CD4-positive, alpha-beta T cell treated with Interleukin-12 subunit alpha and Interleukin-12 subunit beta, for 1 hour (primary cell): Measurements from ENCODE around the gene CHRNB2.

Experiments
- DNase-seq: peaks from one replicate; pipeline ENCODE4 v3.0.0-alpha.2; 2020

CHRNB2 gene

GRCh38 chr1:154553056-154554030 is 14.2 kb upstream of the CHRNB2 start:
- DNase-seq, result no peak

GRCh38 chr1:154556422-154556821 is 11.2 kb upstream of the CHRNB2 start:
- no peak for DNase-seq

- no peak for DNase-seq
Observed at GRCh38 chr1:154557248-154557938, 10.2 kb upstream of the CHRNB2 start.

- DNase-seq, result no peak
Observed at GRCh38 chr1:154557939-154558719, 9.4 kb upstream of the CHRNB2 start, which contains the start of gene UBE2Q1. Gene UBE2Q1, minus strand, starts transcription at chr1:154558662. Its CDS starts 109 bp downstream, at chr1:154558553.

GRCh38 chr1:154558720-154559465 is 8.7 kb upstream of the CHRNB2 start:
- peak; percentile 100 for DNase-seq

- DNase-seq, result peak; percentile 87
Observed at GRCh38 chr1:154559466-154560044, 8.0 kb upstream of the CHRNB2 start.

- no peak for DNase-seq
Observed at GRCh38 chr1:154565876-154566275, 1.7 kb upstream of the CHRNB2 start.

- no peak for DNase-seq
Observed at GRCh38 chr1:154568157-154568815, 708 bp downstream of the CHRNB2 start.

- no peak for DNase-seq
Observed at GRCh38 chr1:154571244-154571963, 3.8 kb downstream of the CHRNB2 start.

GRCh38 chr1:154571964-154572288 is 4.3 kb downstream of the CHRNB2 start:
- no peak for DNase-seq

- DNase-seq, result no peak
Observed at GRCh38 chr1:154572468-154573167, 5.0 kb downstream of the CHRNB2 start.

GRCh38 chr1:154573168-154573510 is 5.6 kb downstream of the CHRNB2 start:
- DNase-seq, result no peak

GRCh38 chr1:154574716-154575115 is 7.1 kb downstream of the CHRNB2 start:
- DNase-seq, result no peak

- no peak for DNase-seq
Observed at GRCh38 chr1:154575147-154575927, 7.8 kb downstream of the CHRNB2 start.

- DNase-seq, result no peak
Observed at GRCh38 chr1:154575951-154576566, 8.5 kb downstream of the CHRNB2 start.

- no peak for DNase-seq
Observed at GRCh38 chr1:154577346-154578057, 9.9 kb downstream of the CHRNB2 start.

GRCh38 chr1:154578058-154578418 is 10.5 kb downstream of the CHRNB2 start:
- no peak for DNase-seq

GRCh38 chr1:154579374-154579773 is 11.8 kb downstream of the CHRNB2 start:
- no peak for DNase-seq
